Measurements from ENCODE around the gene MYL9. TPM values are rescaled to one million over a fixed set of nuclear protein-coding genes. Genes with fewer than 3 reads are reported as not detected.

The MYL9 gene
- total RNA-seq, 6 donors from 2014 or later, result 79.6 to 425 (median 169) TPM

DNA sequence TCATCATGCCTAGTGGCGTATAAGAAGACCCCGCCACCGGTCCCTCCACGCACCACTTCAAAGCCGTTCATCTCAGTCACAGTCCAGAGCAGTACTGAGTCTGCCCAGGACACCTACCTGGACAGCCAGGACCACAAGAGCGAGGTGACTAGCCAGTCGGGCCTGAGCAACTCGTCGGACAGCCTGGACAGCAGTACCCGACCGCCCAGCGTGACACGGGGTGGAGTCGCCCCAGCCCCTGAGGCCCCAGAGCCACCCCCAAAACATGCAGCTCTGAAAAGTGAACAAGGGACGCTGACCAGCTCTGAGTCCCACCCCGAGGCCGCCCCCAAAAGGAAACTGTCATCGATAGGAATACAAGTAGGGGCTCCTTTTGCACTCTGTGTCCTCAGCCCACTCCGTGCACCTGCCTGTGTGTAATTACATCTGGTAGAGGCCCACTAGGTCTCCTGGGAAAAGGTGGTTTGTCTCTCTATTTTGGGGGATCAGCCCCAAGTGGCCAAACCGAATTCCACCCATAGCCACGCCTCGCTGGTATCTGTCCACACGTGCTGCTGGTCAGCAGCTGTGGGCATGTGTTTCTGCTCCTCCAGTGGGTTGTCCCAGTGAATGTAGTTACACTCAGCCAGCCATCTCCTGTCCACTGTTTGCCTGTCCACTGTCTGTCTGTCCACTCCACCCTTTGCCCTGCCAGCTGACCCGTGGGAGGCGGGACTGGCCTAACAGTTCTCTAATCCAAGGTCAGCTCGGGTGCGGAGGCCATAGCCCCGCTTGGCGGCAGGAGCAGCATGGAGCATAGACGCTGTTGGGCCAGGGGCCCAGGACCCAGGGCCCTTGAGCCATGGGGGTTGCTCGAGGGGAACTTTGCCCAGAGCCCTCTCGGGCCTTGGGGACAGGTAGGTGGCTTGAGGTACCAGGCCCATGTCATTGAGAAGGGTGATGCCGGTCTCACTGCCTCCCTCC lies 44.3 kb upstream of the MYL9 start:
- peak overlapping the region in 2 of 4 donors; percentile 31 to 42 for H3K27ac ChIP-seq
- peak in 1 of 2 donors; percentile 62 for DNase-seq
- no peaks in the 10 kb centered on the region for H3K9me3 ChIP-seq
- H3K27me3 ChIP-seq, result no peaks in the 10 kb centered on the region
- 95 to 96% methylated on average over 10 to 32 of the region's 33 CpGs for WGBS, 2 donors
- no peak overlapping the region for H3K4me3 ChIP-seq
- peaks cover 14 to 27% (median 22%) of the 10 kb centered on the region in 4 donors for H3K4me1 ChIP-seq
- no peak for ATAC-seq (ENCODE audit: low FRiP score in 2 of 2)
- TF ChIP-seq CTCF (IDR thresholded peaks at IDR 0.05) (no peak), POLR2AphosphoS5 (IDR thresholded peaks at IDR 0.05) (no peak), EP300 (IDR thresholded peaks at IDR 0.05) (no peak), POLR2A (IDR thresholded peaks at IDR 0.05) (no peak)
- H3K36me3 ChIP-seq, result peaks cover 20 to 69% (median 45%) of the 10 kb centered on the region in 4 donors

DNA sequence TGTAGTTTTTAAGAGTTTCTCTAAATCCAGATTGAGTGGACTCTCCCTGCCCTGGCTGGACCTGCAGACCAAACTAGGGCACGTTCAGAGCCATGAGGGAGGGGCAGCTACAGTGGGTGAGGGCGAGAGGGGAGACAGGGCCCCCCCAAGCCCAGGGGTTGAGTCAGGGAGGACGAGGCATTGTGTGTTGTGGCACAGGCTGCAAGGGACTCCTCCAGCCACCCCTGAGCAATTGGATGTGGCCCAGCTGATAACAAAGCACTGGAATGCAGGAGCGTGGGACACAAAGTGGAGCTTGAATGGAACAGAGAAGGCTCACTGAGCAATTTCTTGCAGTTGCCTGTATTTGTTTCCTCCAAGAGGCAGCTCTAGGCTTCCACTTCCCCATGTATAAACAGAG lies 43.5 kb upstream of the MYL9 start:
- no peaks in the 10 kb centered on the region for H3K27me3 ChIP-seq
- DNase-seq (no peak), ATAC-seq (ENCODE audit: low FRiP score in 2 of 2) (no peak)
- H3K4me1 ChIP-seq, result peaks cover 5 to 19% (median 13%) of the 10 kb centered on the region in 4 donors
- H3K4me3 ChIP-seq, result no peak overlapping the region
- H3K36me3 ChIP-seq, result peaks cover 20 to 78% (median 52%) of the 10 kb centered on the region in 4 donors
- H3K27ac ChIP-seq, result peak overlapping the region in 2 of 4 donors; percentile 31 to 42
- WGBS, 2 donors, result 56 to 76% methylated on average over 4 of the region's 4 CpGs
- no peaks in the 10 kb centered on the region for H3K9me3 ChIP-seq
- TF ChIP-seq CTCF (IDR thresholded peaks at IDR 0.05) (no peak), POLR2A (IDR thresholded peaks at IDR 0.05) (no peak), POLR2AphosphoS5 (IDR thresholded peaks at IDR 0.05) (no peak), EP300 (IDR thresholded peaks at IDR 0.05) (no peak)

DNA sequence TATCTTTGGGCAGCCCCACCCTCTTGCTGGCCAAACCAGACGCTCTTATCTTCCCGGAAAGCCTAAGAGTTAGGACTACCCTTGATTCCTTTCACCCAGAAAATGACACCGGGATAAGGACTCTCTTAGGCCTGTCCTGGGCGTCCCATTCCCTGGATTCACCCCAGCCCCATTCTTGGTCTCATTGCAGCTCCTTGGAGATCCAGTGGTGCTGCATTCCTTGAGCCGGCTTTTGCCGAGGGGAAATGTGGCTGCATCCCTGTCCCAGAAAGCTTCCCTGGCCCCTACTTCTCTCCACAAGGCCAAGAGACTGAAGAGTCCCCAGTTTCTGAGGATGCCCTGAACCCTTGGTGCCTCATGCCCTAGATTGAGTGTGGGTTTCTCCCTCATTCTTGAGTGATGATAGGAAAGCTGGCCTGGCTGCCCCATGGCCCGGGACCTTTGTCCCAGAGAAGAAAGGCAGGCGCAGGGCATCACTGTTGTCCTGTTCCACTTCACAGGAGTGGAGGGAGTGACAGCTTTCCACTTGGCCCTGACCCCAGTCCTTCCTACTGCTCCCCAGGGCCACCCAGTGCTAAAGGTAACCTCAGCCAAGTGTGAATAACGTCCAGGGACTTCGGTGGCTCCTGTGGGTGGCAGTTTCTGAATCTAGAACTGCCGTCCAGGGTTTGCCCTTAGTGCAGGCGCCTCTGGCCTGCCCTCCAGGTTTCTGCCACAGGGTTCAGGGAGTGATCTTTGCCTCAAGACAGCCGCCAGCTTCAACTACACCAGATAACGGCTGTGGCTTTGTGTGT lies 42.7 kb upstream of the MYL9 start:
- DNase-seq, result no peak
- no peak overlapping the region for H3K4me3 ChIP-seq
- peak overlapping the region in 2 of 4 donors; percentile 31 to 42 for H3K27ac ChIP-seq
- no peak for TF ChIP-seq CTCF (IDR thresholded peaks at IDR 0.05)
- no peak for TF ChIP-seq EP300 (IDR thresholded peaks at IDR 0.05)
- TF ChIP-seq POLR2AphosphoS5 (IDR thresholded peaks at IDR 0.05), result no peak
- TF ChIP-seq POLR2A (IDR thresholded peaks at IDR 0.05), result no peak
- no peaks in the 10 kb centered on the region for H3K27me3 ChIP-seq
- 85 to 90% methylated on average over 13 to 14 of the region's 14 CpGs for WGBS, 2 donors
- H3K36me3 ChIP-seq, result peaks cover 20 to 85% (median 54%) of the 10 kb centered on the region in 4 donors
- H3K9me3 ChIP-seq, result no peaks in the 10 kb centered on the region
- H3K4me1 ChIP-seq, result peaks cover 0 to 11% (median 6%) of the 10 kb centered on the region in 4 donors
- ATAC-seq (ENCODE audit: low FRiP score in 2 of 2), result no peak

- WGBS, 2 donors, result 93% methylated on average over 26 of the region's 26 CpGs
- H3K27me3 ChIP-seq, result no peaks in the 10 kb centered on the region
- H3K4me3 ChIP-seq, result no peak overlapping the region
- peaks cover 20 to 91% (median 54%) of the 10 kb centered on the region in 4 donors for H3K36me3 ChIP-seq
- no peak for DNase-seq
- H3K27ac ChIP-seq, result no peak overlapping the region
- H3K9me3 ChIP-seq, result no peaks in the 10 kb centered on the region
- TF ChIP-seq CTCF (IDR thresholded peaks at IDR 0.05) (no peak), EP300 (IDR thresholded peaks at IDR 0.05) (no peak), POLR2A (IDR thresholded peaks at IDR 0.05) (no peak), POLR2AphosphoS5 (IDR thresholded peaks at IDR 0.05) (no peak)
- ATAC-seq (ENCODE audit: low FRiP score in 2 of 2), result no peak
- peaks cover 0 to 5% (median 0%) of the 10 kb centered on the region in 4 donors for H3K4me1 ChIP-seq
These were observed 42.1 kb upstream of the MYL9 start for GRCh38 chr20:36499211-36499610.
